Endothelial cell of umbilical vein (primary cell): ENCODE results near the gene MAP3K14. TPM values are rescaled to one million over a fixed set of nuclear protein-coding genes. Genes with fewer than 3 reads are reported as not detected.

Experiments used
- BruUV-seq: library from RNA; stranded (reverse); fragments of 400-500 nt; replicated peaks from 2 replicates; lab custom pipeline; 2021; lab: Mats Ljungman, UMichigan
- CTCF ChIA-PET: fragments of 300-600, 350-600 bp; sonication (Branson Sonifier 250); formaldehyde crosslinking; loops from one replicate; lab custom pipeline; 2021; ENCODE audit warnings: antibody characterized with exemption, inconsistent platforms; lab: Charles Lee
- POLR2A ChIA-PET: fragments of 300-600, 350-600 bp; sonication (Branson Sonifier 250); formaldehyde crosslinking; loops from one replicate; lab custom pipeline; 2021; ENCODE audit warnings: antibody characterized with exemption, inconsistent platforms; lab: Charles Lee
- DNase-seq: peaks from one replicate; pipeline ENCODE4 v3.0.0-alpha.2; 2011; ENCODE audit warnings: low read depth, low spot score
- FAIRE-seq: peaks from 2 replicates; lab custom pipeline; 2011; peaks lifted over from hg19 to GRCh38; lab: Jason Lieb, UNC
- H2AFZ ChIP-seq: 2 replicates; pipeline ENCODE4 v1.6.0; 2012; ENCODE audit warnings: low read depth, low read length, control low read depth, inconsistent platforms
- H3K27ac ChIP-seq: 2 replicates; pipeline ENCODE4 v1.5.1; 2011; ENCODE audit warnings: low read depth, mild to moderate bottlenecking, control low read depth, low read length, moderate library complexity; ENCODE audit not compliant: insufficient read depth
- H3K27me3 ChIP-seq, 2 experiments: 2 replicates each; pipeline versions ENCODE4 v1.6.0 to v1.6.1; 2011; ENCODE audit warnings: low read length in 2 of 2, mixed read lengths in 1 of 2; ENCODE audit not compliant: control insufficient read depth in 2 of 2, insufficient read depth in 2 of 2
- H3K36me3 ChIP-seq, 2 experiments: 2 replicates in 1 of 2; 3 replicates in 1 of 2; pipeline ENCODE4 v1.5.1; 2011; ENCODE audit warnings: low read length in 2 of 2, mild to moderate bottlenecking in 1 of 2, moderate library complexity in 1 of 2; ENCODE audit not compliant: control insufficient read depth in 2 of 2, insufficient read depth in 2 of 2; ENCODE audit errors: extremely low read depth in 1 of 2
- H3K4me1 ChIP-seq: 3 replicates; pipeline ENCODE4 v1.5.1; 2011; ENCODE audit warnings: mild to moderate bottlenecking, low read length; ENCODE audit not compliant: control insufficient read depth, insufficient read depth; ENCODE audit errors: extremely low read depth
- H3K4me2 ChIP-seq: 2 replicates; pipeline ENCODE4 v1.6.1; 2011; ENCODE audit warnings: low read length, control low read depth, mixed read lengths; ENCODE audit not compliant: insufficient read depth
- H3K4me3 ChIP-seq, 3 experiments: fragments of 200-600 bp in 1 of 3; sonication (generic), shearing (Covaris generic) in 1 of 3; replicated peaks in 1 of 3; 2 replicates each; pipeline ENCODE4 v1.5.1; 2011 to 2016; ENCODE audit warnings: control low read depth in 3 of 3, low read length in 3 of 3, mild to moderate bottlenecking in 2 of 3, inconsistent platforms in 1 of 3, low read depth in 1 of 3, moderate library complexity in 1 of 3; ENCODE audit not compliant: insufficient read depth in 1 of 3
- H3K79me2 ChIP-seq: 2 replicates; pipeline ENCODE4 v1.6.0; 2012; ENCODE audit warnings: low read length, inconsistent platforms; ENCODE audit not compliant: control insufficient read depth, insufficient read depth
- H3K9ac ChIP-seq: replicated peaks from 2 replicates; pipeline ENCODE3; 2011; ENCODE audit warnings: low read length, control low read depth; ENCODE audit not compliant: insufficient read depth; ENCODE audit errors: extremely low read depth
- H3K9me1 ChIP-seq: replicated peaks from 3 replicates; pipeline ENCODE4 v1.6.0; 2011; ENCODE audit warnings: mild to moderate bottlenecking, low read length; ENCODE audit not compliant: control insufficient read depth, insufficient read depth; ENCODE audit errors: extremely low read depth
- H3K9me3 ChIP-seq: replicated peaks from 2 replicates; pipeline ENCODE4 v1.5.1; 2012; ENCODE audit warnings: low read length, inconsistent platforms; ENCODE audit not compliant: control insufficient read depth, insufficient read depth
- H4K20me1 ChIP-seq: replicated peaks from 2 replicates; pipeline ENCODE3; 2011; ENCODE audit warnings: mild to moderate bottlenecking, low read length; ENCODE audit not compliant: control insufficient read depth, insufficient read depth; ENCODE audit errors: extremely low read depth
- EZH2 ChIP-seq: IDR thresholded peaks from 2 replicates; pipeline ENCODE4 v1.6.1; 2012; ENCODE audit warnings: borderline replicate concordance, low read depth, mild to moderate bottlenecking, moderate library complexity, low read length, inconsistent platforms; ENCODE audit not compliant: severe bottlenecking
- FOS ChIP-seq: IDR thresholded peaks from 2 replicates; pipeline ENCODE4 v1.6.1; 2011; ENCODE audit warnings: mild to moderate bottlenecking, low read length, moderate library complexity, borderline replicate concordance; ENCODE audit not compliant: insufficient read depth
- GATA2 ChIP-seq: IDR thresholded peaks from 2 replicates; pipeline ENCODE4 v1.7.0; 2011; ENCODE audit warnings: low read depth, mild to moderate bottlenecking, moderate library complexity, mixed read lengths, low read length; ENCODE audit not compliant: insufficient read length, insufficient read depth
- JUN ChIP-seq: IDR thresholded peaks from 2 replicates; pipeline ENCODE4 v1.6.1; 2011; ENCODE audit warnings: borderline replicate concordance, low read depth; ENCODE audit not compliant: insufficient read length, insufficient read depth
- MYC ChIP-seq: IDR thresholded peaks from one replicate; pipeline ENCODE4 v1.6.1; 2011; ENCODE audit warnings: mild to moderate bottlenecking, low read depth, low read length
- POLR2A ChIP-seq: IDR thresholded peaks from 2 replicates; pipeline ENCODE4 v1.6.1; 2012; ENCODE audit warnings: low read depth, mild to moderate bottlenecking, control low read depth, low read length
- POLR2AphosphoS5 ChIP-seq: IDR thresholded peaks from 2 replicates; pipeline ENCODE4 v1.6.1; 2012; ENCODE audit warnings: low read depth, mild to moderate bottlenecking, control low read depth, low read length, moderate library complexity; ENCODE audit not compliant: insufficient read depth
- dilution Hi-C: fragments of 300-500 bp; cut with MboI; formaldehyde crosslinking; loops from one replicate; pipeline ENCODE4 v1.15.0; 2019; ENCODE audit warnings: low sequenced_read_pairs; ENCODE audit not compliant: extremely low pct_ligation_motif_present
- intact Hi-C: fragments of 100-400 bp; cut with micrococcal nuclease; formaldehyde crosslinking; loops from one replicate; pipeline ENCODE4 v1.10.0; 2022
- polyA plus RNA-seq, 4 experiments: library from polyadenylated mRNA; depleted of rRNA in 3 of 4; stranded (reverse) in 3 of 4; unstranded in 1 of 4; fragments of >200 nt; gene quantifications; 2 replicates each; pipeline versions ENCODE4 v1.2.1 to v1.2.3, GENCODE V29; 2011 to 2012; ENCODE audit warnings: missing spikeins in 1 of 4
- total RNA-seq: library from RNA; stranded (reverse); gene quantifications from 2 replicates; pipeline ENCODE4 v1.2.3, GENCODE V29; 2021
- TF ChIP-seq, protein P1 (sequence below): IDR thresholded peaks from 2 replicates; pipeline ENCODE4 v1.6.1; 2011; ENCODE audit not compliant: insufficient read depth, insufficient read length
- TF ChIP-seq, protein P2 (sequence below), 2 donors: IDR thresholded peaks; 1 replicate in 1 of 2; 2 replicates in 1 of 2; pipeline ENCODE4 v1.5.1; 2011; ENCODE audit warnings: low read length in 2 of 2, mild to moderate bottlenecking in 2 of 2, moderate library complexity in 2 of 2, control low read depth in 1 of 2, inconsistent platforms in 1 of 2, low read depth in 1 of 2; ENCODE audit not compliant: insufficient read depth in 1 of 2; ENCODE audit errors: extremely low read depth in 1 of 2

Gene MAP3K14
- total and polyA plus RNA-seq, 2 donors (not counting 3 experiments of a cell fraction or from before 2014, with no cell fraction given), result 5.4 to 9.8 TPM

DNA sequence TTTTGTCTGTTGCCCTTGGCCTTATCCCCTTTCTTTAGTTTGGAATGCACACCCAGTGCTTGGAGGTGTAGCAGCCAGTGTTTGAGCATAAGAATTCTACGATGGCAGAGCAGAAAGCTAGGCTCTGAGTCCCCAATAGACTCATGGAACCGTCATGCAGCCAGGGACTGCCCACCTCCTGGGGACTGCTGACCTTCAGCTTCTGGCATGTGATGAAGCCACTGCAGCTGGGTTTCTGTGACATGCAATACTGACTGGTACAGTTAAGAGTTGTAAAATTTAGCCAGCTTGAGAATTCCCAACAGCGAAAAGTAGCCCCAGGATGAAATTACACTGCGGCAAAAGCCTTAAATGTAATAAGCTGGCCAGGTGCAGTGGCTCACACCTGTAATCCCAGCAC is 9.0 kb upstream of the MAP3K14 start:
- H3K9me1 ChIP-seq, result no peaks in the 10 kb centered on the region
- ChIA-PET CTCF (interaction anchor here (0.7 to 1.4 kb wide), 3 partner anchors 13 to 48 kb away, joined by 3 to 9 read pairs (median 4); no protein-coding TSS in a partner anchor), POLR2A (interaction anchor here (0.7 kb wide), 1 partner anchor 61 kb away, joined by 4 read pairs; no protein-coding TSS in a partner anchor)
- no peaks in the 10 kb centered on the region for H3K79me2 ChIP-seq
- H3K9ac ChIP-seq, result no peak overlapping the region
- no peaks in the 10 kb centered on the region for H3K27me3 ChIP-seq
- no peaks in the 10 kb centered on the region for H3K36me3 ChIP-seq
- peaks cover 12% of the 10 kb centered on the region for H3K4me1 ChIP-seq
- intact Hi-C loops, result no loop called here
- BruUV-seq, result no TSS peak
- H3K4me3 ChIP-seq, result no peak overlapping the region
- H2AFZ ChIP-seq, result no peak overlapping the region
- TF ChIP-seq EZH2 (no peak), POLR2A (no peak), GATA2 (no peak)
- DNase-seq (no peak), FAIRE-seq (no peak)
- H3K27ac ChIP-seq, result no peak overlapping the region
- dilution Hi-C loops, result no loop called here
- no peaks in the 10 kb centered on the region for H3K9me3 ChIP-seq
- H4K20me1 ChIP-seq, result no peaks in the 10 kb centered on the region
- no peak overlapping the region for H3K4me2 ChIP-seq

DNA sequence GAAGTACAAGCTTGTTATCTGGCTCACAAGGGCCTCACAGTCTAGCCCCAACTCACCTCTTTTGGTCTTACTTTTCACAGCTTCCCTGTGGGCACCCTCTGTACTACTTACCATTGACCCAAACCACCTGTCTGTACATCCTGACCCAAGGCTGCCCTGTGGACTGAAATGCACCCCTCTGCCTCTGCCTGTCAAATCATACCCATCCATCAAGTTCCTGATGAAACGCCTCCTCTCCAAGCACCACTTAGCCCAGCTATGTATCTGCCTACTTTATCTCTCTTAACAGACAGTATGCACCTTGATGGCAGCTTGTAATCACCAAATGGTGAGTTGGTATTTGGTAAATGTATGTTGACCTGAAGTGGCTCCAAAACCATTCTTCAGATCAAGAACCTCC is 7.5 kb upstream of the MAP3K14 start:
- Histone ChIP-seq H2AFZ (no peak overlapping the region), H3K36me3 (no peaks in the 10 kb centered on the region), H3K4me2 (no peak overlapping the region), H3K27ac (no peak overlapping the region), H3K4me1 (peaks cover 16% of the 10 kb centered on the region), H3K27me3 (no peaks in the 10 kb centered on the region), H3K4me3 (no peak overlapping the region), H3K9ac (no peak overlapping the region), H3K79me2 (no peaks in the 10 kb centered on the region), H3K9me3 (no peaks in the 10 kb centered on the region), H3K9me1 (no peaks in the 10 kb centered on the region), H4K20me1 (no peaks in the 10 kb centered on the region)
- intact Hi-C loops (no loop called here), dilution Hi-C loops (no loop called here)
- no peak for DNase-seq
- TF ChIP-seq JUN (no peak), EZH2 (no peak), MYC (no peak), FOS (no peak), GATA2 (no peak), POLR2AphosphoS5 (no peak), POLR2A (no peak)
- TF ChIP-seq, protein P1, sequence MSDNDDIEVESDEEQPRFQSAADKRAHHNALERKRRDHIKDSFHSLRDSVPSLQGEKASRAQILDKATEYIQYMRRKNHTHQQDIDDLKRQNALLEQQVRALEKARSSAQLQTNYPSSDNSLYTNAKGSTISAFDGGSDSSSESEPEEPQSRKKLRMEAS, result no peak
- TF ChIP-seq, protein P2, sequence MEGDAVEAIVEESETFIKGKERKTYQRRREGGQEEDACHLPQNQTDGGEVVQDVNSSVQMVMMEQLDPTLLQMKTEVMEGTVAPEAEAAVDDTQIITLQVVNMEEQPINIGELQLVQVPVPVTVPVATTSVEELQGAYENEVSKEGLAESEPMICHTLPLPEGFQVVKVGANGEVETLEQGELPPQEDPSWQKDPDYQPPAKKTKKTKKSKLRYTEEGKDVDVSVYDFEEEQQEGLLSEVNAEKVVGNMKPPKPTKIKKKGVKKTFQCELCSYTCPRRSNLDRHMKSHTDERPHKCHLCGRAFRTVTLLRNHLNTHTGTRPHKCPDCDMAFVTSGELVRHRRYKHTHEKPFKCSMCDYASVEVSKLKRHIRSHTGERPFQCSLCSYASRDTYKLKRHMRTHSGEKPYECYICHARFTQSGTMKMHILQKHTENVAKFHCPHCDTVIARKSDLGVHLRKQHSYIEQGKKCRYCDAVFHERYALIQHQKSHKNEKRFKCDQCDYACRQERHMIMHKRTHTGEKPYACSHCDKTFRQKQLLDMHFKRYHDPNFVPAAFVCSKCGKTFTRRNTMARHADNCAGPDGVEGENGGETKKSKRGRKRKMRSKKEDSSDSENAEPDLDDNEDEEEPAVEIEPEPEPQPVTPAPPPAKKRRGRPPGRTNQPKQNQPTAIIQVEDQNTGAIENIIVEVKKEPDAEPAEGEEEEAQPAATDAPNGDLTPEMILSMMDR (IDR thresholded peaks at IDR 0.05; ENCODE audit: extremely low read depth in 1 of 2, insufficient read depth in 1 of 2, low read depth in 1 of 2, low read length in 2 of 2), result no peak
- CTCF ChIA-PET, result interaction anchor here (1.0 kb wide), 1 partner anchor 14 kb away, joined by 3 read pairs; no protein-coding TSS in a partner anchor
- POLR2A ChIA-PET, result no interaction called here
- no TSS peak for BruUV-seq
- no peak for FAIRE-seq
